ENCODE results near the gene KIF1A. TPM values are rescaled to one million over a fixed set of nuclear protein-coding genes. Genes with fewer than 3 reads are reported as not detected.

KIF1A gene
- total and polyA plus RNA-seq, 10 of the 15 experiments (the other 5 are each of a cell fraction or from before 2014, with no cell fraction given), result 0.04 to 0.95 (median 0.06) TPM; not detected in 5

GRCh38 chr2:240757086-240757614, 62.9 kb downstream of the KIF1A start (continued):
- TF ChIP-seq POLR2AphosphoS2 (IDR thresholded peaks at IDR 0.05; ENCODE audit: low read depth, low read length), result no peak
- TF ChIP-seq TARDBP (IDR thresholded peaks at IDR 0.05; ENCODE audit: borderline replicate concordance), result no peak
- no peak for TF ChIP-seq MEF2B (IDR thresholded peaks at IDR 0.05; ENCODE audit: partially characterized antibody, poor library complexity, severe bottlenecking)

- Histone ChIP-seq H3K27me3 (replicated peaks in 1 of 2; ENCODE audit: control insufficient read depth in 2 of 2, insufficient read depth in 2 of 2, low read length in 1 of 2) (peaks cover 0 to 3% of the 10 kb centered on the region in 2 experiments; a peak in 3 of 4 replicates), H3K27ac (ENCODE audit: control insufficient read depth, insufficient read depth) (no peak overlapping the region), H3K36me3 (ENCODE audit: control insufficient read depth in 2 of 2, insufficient read depth in 2 of 2, low read length in 1 of 2) (no peaks in the 10 kb centered on the region), H3K4me2 (ENCODE audit: control insufficient read depth, insufficient read depth) (no peak overlapping the region), H2AFZ (ENCODE audit: control insufficient read depth, low read depth, low read length) (no peak overlapping the region), H3K79me2 (ENCODE audit: control insufficient read depth, insufficient read depth, low read length) (no peaks in the 10 kb centered on the region), H3K4me1 (ENCODE audit: control insufficient read depth, insufficient read depth, low read length) (no peaks in the 10 kb centered on the region), H3K9ac (ENCODE audit: control insufficient read depth, insufficient read depth, low read length) (no peak overlapping the region), H3K4me3 (no peak overlapping the region), H3K9me3 (replicated peaks; ENCODE audit: control insufficient read depth, insufficient read depth, low read length) (no peaks in the 10 kb centered on the region), H4K20me1 (ENCODE audit: control insufficient read depth, insufficient read depth) (no peaks in the 10 kb centered on the region)
- ATAC-seq (no peak), FAIRE-seq (no peak), DNase-seq (ENCODE audit: low read depth, low spot score) (no peak)
- in situ Hi-C loops (cut with MboI) (no loop called here), intact Hi-C loops (cut with micrococcal nuclease; ENCODE audit: unreplicated experiment) (no loop called here)
- POLR2A ChIA-PET, result no interaction called here
- SMC1A ChIA-PET (ENCODE audit: uncharacterized antibody, unreplicated experiment), result no interaction called here
- RAD21 ChIA-PET (ENCODE audit: unreplicated experiment), result no interaction called here
- no TSS peak for BruUV-seq (replicated peaks)
- WGBS (ENCODE audit: insufficient coverage, insufficient replicate concordance, low lambda C conversion rate, missing lambda C conversion rate), result 43% methylated on average over 10 of the region's 10 CpGs
- CTCF ChIA-PET, result no interaction called here
- TF ChIP-seq ZZZ3 (IDR thresholded peaks at IDR 0.05; ENCODE audit: control insufficient read depth, insufficient read length, low read depth), result no peak
- TF ChIP-seq SUPT20H (IDR thresholded peaks at IDR 0.05; ENCODE audit: borderline replicate concordance, control insufficient read depth, low read depth, low read length), result no peak
- no peak for TF ChIP-seq RELB (IDR thresholded peaks at IDR 0.05; ENCODE audit: low read depth)
- TF ChIP-seq KAT2A (conservative IDR thresholded peaks at IDR 0.05; ENCODE audit: control insufficient read depth, low read depth, low read length), result no peak
- TF ChIP-seq NFYA (IDR thresholded peaks at IDR 0.05; ENCODE audit: borderline replicate concordance, low read depth, low read length), result no peak
- TF ChIP-seq PML (IDR thresholded peaks at IDR 0.05; ENCODE audit: low read length), result no peak
- TF ChIP-seq CBFB (IDR thresholded peaks at IDR 0.05; ENCODE audit: low read depth), result no peak
- TF ChIP-seq BACH1 (IDR thresholded peaks at IDR 0.05; ENCODE audit: borderline replicate concordance), result no peak
- TF ChIP-seq TAF1 (IDR thresholded peaks at IDR 0.05; ENCODE audit: borderline replicate concordance, low read depth, low read length), result no peak
- no peak for TF ChIP-seq TCF3 (IDR thresholded peaks at IDR 0.05; ENCODE audit: borderline replicate concordance, insufficient read depth, low read depth, low read length)
- no peak for TF ChIP-seq SIX5 (IDR thresholded peaks at IDR 0.05; ENCODE audit: low read depth, low read length, severe bottlenecking)
- TF ChIP-seq CBX5 (IDR thresholded peaks at IDR 0.05; ENCODE audit: low read depth), result no peak
- no peak for TF ChIP-seq E2F4 (IDR thresholded peaks at IDR 0.05; ENCODE audit: low read depth, low read length)
- no peak for TF ChIP-seq SKIL (IDR thresholded peaks at IDR 0.05; ENCODE audit: low read depth, poor library complexity, severe bottlenecking)
- TF ChIP-seq HCFC1 (IDR thresholded peaks at IDR 0.05; ENCODE audit: low read length), result no peak
- TF ChIP-seq NR2C2 (IDR thresholded peaks at IDR 0.05; ENCODE audit: borderline replicate concordance, control insufficient read depth, insufficient read length, low read depth), result no peak
- TF ChIP-seq PAX5 (IDR thresholded peaks at IDR 0.05; ENCODE audit: borderline replicate concordance, low read depth, low read length), result no peak
Measured at GRCh38 chr2:240752209-240752608, 67.8 kb downstream of the KIF1A start.
